Stimulated activated CD4-positive, alpha-beta T cell treated with anti-CD3 and anti-CD28 coated beads, Interleukin-12 subunit alpha, Interleukin-12 subunit beta, amount 100 ng/mL, for 48 hours (primary cell): Measurements from ENCODE around the gene WWTR1.

Experiments
- DNase-seq, 3 donors: peaks; one replicate each; pipeline ENCODE4 v3.0.0-alpha.2; 2020; ENCODE audit warnings: low read depth in 2 of 3, low spot score in 1 of 3

The WWTR1 gene

DNA sequence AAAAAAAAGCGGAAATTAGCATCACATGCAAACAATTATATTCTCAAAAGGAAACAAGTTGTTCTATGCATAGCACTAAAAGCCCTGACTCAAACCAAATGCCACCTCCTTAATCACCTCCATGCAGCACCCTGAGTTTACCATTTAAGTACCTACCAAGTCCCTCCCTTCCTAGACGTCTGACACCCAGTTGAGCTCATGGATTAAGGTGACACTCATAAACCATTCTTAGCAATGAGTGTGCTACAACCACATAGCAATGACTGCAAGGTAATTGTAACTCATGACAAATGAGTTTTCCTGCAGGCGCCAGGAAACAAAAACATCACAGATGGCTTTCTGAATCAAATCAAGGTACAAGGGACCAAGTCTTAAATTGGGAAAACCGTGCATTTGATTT, 32.0 kb downstream of the WWTR1 start:
- DNase-seq, result no peak

DNA sequence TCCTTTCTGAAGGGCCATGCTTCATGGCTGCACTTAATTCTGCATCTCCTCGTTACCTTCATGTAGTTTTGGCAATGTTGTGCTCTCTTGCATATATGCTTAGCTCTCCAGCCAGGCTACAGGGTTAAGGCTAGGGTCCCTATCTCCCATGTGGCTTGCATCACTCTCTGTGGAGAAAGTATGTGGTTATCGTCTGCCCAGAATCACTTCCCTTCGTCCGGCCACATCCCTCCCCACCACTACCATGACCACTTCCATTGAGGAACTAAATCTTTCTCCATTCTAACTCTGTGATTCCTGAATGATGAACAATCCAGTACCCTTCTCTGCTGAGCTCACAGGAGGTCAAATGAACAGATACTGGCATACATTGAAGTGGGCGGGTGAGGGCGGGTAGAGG, 34.0 kb downstream of the WWTR1 start:
- no peak for DNase-seq

DNA sequence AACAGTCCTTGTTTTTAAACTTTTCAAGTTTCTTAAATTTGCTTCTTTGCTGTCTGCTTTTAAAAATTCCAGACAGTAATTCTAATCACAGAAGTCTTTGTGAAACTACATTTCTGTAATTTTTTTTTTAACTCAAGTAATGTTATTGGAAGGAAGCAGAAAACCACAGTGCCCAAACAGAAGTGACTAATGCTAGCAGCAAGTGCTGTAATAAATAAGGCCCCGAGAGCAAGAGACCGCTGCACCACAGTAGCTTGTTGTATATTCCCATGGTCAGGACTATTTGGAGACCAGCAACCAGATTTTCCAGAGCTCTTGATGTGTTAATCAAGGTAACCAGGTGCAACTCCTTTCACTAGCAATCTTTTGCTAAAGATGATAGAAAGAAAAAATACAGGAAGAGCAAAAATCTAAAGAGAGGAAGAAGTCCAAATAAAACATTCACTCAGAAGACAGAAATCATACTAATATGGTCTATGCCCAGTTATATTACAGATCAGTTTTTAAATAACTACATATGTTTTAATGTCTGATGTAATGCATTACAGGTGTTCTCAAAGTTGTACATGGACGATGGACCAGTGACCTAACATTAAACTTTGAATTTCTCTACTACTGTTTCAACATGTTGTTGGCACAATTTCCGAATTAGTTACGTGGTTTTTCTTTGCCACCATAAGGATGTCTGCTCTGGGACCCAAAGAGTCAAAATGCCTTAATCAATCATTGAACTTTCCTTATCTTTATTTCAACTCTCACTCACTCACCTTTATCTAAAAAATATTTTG, 36.4 kb downstream of the WWTR1 start:
- no peak for DNase-seq

DNA sequence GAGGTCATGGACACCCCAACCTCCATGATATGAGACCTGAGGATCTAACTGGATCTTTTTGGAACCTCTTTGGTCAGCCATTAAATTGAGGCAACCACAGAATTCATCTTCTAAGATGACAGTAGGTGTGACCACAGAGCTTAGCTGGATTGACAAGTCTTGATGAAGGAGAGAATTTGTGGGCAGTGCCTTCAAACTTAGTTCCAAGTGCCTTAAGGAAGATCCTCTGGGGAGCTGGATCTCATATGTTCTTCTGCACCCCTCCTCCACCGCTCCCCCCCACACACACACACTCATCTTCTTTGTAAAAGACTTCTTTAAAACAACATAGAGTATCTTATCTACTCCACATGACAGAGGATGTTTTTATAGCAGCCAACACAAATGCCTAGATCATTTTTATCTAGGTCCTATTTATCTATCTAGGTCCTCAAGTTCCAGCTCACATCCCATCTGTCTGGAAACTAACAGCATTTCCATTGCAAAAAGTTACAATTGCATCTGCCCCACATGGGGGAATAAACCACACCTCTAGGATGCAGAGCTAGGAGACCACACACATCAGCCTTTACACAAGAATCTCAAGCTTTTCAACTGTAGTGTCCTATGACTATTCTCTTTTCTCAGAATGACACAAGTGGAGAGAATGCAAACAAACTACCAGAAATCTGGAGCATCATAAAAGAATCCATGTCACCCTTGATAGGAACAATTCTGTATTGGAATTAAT, 37.4 kb downstream of the WWTR1 start:
- DNase-seq, result no peak

DNA sequence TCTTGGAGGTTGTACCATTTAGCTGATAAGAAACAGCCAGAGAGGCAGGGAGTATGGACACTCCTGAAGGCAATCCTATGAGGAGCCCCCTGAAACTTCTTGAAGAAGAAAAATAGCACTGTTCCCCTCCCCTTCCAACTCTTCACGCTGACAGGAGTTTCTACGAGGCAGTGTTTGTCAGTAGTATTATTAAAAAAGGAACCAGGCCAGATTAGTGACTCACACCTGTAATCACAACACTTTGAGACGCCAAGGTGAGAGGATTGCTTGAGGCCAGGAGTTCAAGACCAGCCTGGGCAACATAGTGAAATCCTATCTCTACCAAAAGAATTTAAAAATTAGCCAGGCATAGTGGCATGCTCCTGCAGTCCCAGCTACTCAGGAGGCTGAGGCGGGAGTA, 38.7 kb downstream of the WWTR1 start:
- no peak for DNase-seq

DNA sequence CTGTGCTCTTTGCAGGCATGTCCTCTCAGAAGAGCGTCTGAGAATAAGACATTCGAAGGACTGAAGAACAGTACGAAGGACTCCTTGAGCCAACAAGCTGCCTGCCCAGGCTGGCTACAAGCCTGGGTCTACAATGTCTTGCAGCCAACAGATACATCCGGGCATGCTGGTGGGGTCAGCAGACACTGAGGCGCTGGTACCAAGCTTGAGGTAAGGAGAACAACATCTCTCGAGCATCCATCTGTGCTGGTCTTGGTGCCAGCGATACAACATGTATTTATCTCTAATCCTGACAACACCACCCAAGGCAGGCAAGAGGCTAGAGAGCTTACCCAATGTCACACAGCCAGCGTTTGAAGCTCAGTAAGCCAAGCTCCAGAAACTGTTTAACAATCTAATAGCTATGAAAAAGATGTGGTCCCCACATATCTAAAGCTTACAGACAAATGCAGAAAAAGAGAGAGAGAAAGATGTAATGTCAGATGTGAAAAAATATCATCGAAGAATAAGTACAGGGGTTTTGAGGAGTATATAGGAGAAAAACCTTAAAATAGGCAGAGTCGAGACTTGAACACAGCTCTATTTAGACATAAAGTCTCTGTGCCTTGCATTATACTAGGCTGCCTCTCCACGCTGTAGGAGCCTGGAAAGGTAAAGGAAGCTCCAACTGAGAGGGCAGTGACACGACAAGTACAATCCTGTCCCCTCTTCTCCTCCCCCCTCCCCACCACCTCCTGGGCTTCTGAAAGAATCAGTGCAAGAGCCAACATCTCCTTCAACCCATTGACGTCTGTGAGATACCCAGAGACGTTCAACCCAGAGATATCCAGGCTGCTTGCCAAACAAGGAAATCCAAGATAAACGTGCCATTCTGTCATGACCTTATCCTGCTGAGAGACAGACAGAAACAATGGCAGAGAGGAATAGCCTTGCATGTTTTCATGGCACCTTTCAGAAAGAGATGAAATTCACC, 39.4 kb downstream of the WWTR1 start:
- DNase-seq, result no peak

DNA sequence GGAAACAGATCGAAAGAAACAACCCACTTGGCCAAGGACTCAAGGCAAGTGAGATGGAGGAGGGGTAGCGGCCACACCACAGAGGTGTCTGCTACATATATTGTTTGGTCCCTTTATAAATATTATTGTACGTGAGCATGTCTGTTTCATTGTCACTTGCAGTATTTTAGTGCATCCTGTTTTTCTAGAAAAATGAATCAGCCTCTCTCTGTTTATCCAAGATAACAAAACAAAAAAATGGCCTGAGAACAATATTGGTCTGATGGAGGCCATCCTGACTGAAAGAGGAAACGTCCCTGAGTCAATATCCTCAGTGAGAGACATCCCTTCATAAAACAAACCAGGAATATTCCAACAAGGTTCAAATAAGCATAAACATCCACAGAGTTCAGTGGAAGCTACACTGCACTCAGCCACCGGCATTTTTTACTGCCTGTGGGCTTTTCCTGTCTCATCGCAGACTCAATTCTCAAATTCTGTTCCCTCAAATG, 42.0 kb downstream of the WWTR1 start:
- no peak for DNase-seq

DNA sequence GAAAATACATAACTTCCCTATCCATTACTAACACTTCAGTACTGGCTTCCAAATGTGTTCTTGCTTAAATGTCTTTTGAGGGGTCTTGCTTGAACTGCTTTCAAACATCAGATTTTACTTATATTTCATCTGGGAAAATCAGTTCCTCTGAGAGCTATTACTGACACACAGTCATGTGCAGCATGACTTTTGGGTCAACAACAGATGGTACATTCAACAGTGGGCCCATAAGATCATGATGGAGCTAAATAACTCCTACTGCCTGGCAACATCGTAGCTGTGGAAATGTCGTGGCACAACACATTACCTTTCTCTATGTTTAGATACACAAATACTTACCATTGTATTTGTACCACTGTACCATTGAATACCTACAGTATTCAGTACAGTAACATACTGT, 43.8 kb downstream of the WWTR1 start:
- no peak for DNase-seq

DNA sequence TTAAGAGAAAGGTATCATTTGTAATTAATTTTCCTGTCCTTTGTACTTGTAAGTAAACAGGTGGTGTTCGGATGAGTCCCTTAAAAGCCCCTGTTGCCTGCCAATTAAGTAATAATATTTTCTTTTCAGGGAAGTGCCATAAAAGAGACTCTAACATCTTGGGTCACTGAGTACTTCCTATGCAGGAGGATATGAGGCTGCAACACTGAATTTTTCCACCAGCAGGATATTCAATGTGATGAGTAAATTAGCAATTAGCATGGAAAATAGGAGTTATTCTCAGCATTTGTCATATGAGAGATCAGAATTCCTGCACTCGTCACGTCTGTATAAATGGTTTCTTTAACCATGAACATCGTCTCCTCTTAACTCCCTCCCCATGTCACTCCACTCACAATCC, 45.4 kb downstream of the WWTR1 start:
- DNase-seq, result no peak

DNA sequence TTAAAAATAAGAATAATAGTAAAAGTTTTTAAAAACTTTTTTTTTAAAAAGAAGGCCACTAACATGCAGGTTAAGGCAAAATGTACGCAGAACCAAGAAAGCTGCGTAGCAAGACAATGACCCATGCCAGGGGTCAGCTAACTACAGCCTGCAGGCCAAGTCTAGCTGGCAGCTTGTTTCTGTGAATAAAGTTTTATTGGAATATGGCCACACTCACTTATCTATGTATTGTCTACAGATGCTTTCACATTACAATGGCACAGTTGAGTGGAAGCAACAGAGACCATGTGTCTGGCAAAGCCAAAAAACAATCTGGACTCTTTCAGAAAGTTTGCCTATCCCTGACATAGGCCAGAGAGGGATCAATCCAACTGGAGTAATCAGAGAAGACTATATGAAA, 46.7 kb downstream of the WWTR1 start:
- DNase-seq, result no peak

DNA sequence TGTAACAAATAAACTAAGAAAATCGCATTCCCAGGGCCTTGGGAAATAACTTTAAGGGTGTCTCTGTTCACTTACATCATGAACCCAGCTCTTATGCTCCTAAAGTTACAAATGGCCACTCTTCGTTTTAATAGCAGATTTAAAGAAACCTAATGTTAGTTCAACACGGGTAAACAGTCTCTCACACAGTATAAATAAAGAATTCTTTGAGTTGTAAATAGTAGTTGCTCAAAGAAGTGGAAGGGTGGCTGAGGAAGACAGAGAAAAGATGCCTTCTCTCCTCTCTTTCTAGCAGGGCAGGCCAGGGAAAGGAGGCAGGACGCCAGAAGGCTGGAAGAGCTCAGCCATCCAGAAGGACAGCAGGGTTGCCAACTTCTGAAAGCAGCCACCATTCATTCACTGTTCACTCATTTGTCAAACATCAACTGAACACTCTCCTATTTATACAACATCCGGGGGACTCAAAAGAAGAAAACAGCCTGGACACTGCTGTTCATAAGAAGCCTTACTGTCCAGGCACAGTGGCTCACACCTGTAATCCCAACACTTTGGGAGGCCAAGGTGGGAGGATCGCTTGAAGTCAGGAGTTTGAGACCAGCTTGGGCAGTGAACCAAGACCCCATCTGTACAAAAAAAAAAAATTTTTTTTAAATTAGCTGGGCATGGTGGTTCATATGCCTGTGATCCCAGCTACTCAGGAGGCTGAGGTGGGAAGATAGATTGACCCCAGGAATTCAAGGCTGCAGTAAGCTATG, 47.3 kb downstream of the WWTR1 start:
- no peak for DNase-seq

DNA sequence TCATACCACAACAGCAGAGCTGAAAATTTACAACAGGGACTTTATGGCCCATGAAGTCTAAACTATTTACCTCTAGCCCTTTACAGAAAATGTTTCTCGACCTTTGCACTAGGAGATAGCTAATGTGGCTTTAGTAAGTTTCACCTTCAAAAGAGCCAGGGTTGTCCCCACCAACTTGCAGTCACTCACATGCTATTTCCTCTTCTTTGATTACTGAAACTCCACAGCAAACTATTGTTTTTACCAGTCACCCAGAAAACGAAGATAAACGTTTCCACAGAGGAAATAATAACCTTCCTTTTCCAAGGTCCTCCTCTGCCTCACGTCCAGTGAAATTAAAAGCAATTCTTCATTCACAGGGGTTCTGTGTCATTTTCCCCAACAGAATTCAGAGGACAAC, 48.2 kb downstream of the WWTR1 start:
- no peak for DNase-seq

DNA sequence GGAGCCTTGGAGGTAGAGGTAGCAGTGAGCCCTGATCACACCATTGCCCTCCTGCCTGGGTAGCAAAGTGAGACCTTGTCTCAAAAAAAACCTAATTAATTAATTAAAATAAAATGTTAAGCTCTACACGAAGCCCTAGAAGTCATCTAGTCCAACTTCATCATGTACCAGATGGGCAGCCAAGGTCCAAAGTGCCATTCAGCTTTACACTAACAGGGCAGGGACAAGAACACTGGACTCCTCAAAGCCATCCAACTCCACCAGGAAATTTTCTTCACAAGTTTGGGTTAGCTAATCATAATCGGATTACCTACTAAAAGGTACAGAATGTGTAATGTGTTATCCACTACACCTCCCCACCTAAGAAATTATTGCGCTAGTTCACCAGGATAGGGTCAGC, 48.8 kb downstream of the WWTR1 start:
- DNase-seq, result no peak

DNA sequence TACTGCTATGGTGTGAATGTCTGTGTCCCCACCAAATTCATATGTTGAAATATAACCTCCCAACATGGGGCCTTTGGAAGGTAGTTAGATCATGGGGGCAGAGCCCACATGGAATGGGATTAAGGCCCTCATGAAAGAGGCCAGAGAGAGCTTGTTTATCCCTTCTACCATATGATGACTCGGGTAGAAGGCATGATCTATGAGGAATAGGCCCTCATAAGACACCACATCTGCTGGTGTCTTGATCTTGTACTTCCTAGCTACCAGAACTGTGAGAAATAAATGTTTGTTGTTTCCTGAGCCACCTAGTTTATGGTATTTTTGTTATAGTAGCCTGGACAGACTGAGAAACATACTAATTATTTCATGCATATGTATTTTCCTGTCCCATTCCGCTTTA, 51.9 kb downstream of the WWTR1 start:
- no peak for DNase-seq

DNA sequence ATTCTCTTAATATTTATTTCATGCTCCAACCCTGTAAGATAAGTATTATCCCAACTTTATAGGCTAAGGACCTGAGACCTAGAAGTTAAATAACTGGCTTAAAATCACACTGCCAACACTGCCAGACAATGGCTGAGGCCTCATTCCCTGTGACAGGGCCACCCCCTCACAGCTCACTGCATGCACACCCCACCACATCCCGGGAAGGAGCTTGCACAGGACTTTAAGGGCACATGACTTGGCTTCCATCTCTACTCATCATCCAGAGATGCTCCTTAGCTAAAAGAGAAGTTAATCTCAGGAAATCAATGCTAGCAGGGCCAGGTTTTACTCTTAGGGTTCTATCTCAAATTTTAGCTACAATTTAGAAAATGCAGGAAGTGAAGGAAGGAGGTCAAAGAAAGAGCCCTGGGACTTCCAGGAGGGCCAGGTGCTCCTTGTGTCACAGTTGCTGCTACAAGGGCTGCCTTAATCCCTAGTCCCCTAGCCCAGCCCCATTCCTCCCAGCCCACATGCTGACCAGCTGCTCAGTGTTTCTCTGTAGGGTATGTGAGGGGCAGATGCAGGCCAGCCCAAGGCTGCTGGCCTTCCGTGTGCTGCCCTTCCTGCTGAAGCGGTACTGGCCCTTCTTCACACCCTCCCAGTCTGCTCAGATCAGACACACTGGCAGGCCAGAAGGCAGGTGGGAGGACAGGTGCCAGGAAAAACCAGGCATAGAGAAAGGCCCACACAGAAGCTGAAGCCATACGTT, 53.5 kb downstream of the WWTR1 start:
- no peak for DNase-seq

DNA sequence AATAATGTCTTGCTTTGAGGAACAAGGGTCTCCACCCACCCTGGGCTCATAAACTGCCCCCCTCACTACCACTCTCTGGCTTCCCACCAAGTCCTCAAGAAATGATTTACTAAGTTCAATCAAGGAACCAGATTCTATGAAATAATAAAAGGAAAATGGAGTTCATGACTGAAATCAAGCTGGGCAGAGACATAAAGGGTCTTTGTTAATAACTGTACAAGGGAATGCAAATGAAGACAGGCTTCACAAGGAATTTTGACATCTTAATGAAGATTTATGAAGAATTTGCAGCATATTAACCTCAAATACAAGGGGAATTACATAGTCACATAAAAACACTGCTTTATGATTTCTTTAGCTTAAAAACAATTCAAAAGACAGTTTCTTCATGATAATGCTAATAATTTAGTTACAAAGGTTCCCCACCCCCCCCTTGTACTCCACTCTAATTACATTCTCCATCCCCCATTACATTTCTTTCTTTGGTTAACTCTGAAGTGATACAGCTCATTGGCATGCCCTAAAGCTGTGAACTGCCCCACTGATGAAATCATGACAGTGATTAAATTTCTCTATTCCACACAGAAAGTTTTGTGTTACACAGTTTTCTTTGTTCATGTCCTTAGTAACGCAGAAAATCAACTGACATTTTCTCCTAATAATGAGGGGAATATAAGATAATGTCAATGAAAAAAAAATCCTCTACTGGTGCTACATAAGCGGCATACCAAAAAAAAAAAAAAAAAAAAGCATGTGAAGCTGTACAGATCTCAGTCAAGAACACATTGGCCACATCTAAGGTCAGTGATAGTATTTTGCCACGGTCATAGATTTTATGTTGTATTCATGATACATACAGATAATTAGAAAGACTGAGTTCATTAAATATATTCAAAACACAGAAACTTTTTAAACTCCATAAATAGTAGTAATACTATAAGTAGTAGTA, 54.4 kb downstream of the WWTR1 start:
- no peak for DNase-seq

DNA sequence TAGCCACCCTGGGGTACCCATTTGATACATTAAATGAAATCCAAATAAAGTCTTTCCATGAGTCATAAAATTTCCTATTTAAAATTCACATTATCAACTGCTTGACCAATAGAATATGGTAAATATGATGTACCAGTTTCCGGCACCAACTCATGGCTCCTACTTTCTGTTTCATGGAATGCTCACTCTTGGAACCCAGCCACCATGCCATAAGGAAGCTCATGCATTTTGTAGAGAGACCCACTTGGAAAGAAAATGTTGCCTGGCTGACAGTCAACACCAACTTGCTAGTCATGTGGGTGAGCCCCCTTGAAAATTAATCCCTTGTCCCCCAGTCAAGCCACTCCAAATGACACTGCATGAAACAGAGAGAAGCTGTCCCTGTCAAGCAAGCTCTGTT, 57.2 kb downstream of the WWTR1 start:
- DNase-seq, result no peak

DNA sequence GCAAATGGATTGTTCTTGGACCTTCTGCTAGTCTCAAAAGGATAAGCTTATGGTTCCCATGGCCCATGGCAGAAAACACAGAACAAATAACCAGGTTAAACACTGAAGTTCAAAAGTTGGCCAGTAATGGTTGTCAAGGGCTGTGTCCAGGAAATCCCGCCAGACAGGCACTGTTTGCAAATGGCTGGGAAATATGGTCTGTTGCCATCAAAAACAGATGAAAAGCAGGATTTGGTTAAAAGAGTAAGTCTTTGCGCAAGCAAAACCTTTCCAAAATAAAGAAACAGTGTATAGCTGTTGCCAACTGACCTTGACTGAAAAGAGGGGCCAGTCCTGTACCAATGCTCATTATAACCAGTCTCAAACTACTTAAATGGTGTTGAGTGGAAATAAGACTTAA, 58.6 kb downstream of the WWTR1 start:
- no peak for DNase-seq
